Colonic mucosa (tissue), 4 donors: Measurements from ENCODE around the gene CNFN. TPM values are rescaled to one million over a fixed set of nuclear protein-coding genes. Genes with fewer than 3 reads are reported as not detected.
"Not testable (repeated sequence)": the region's sequence is repeated elsewhere in the genome, so short reads cannot be mapped to it uniquely, and the experiment has no call there.

ENCODE experiments used
- DNase-seq: peaks from one replicate; pipeline ENCODE4 v3.0.0-alpha.2; 2020
- H3K27ac ChIP-seq: fragments of 200-600 bp; one replicate; pipeline ENCODE4 v1.8.0; 2021
- H3K27me3 ChIP-seq: fragments of 200-600 bp; one replicate; pipeline ENCODE4 v1.8.0; 2021
- H3K36me3 ChIP-seq: fragments of 200-600 bp; one replicate; pipeline ENCODE4 v1.8.0; 2021
- H3K4me1 ChIP-seq: fragments of 200-600 bp; one replicate; pipeline ENCODE4 v1.8.0; 2021; ENCODE audit warnings: mild to moderate bottlenecking
- H3K4me3 ChIP-seq: fragments of 200-600 bp; one replicate; pipeline ENCODE4 v1.8.0; 2021
- H3K9ac ChIP-seq, 2 donors: one replicate each; pipeline ENCODE4 v1.7.0; 2013; ENCODE audit warnings: control low read depth in 2 of 2, low read depth in 2 of 2, low read length in 2 of 2
- H3K9me3 ChIP-seq: fragments of 200-600 bp; one replicate; pipeline ENCODE4 v1.8.0; 2021
- intact Hi-C: fragments of 100-400 bp; cut with DNase I; formaldehyde crosslinking; loops from one replicate; pipeline ENCODE4 v1.14.1; 2022
- total RNA-seq, 2 donors: library from RNA; stranded (reverse); fragmentation: NEBNext Ultra II Directional in 1 of 2; extraction: Animal tissue kit (Norgen Biotek cat#: 25700) in 1 of 2; gene quantifications; one replicate each; pipeline ENCODE4 v1.2.1, GENCODE V29; 2021
- TF ChIP-seq, protein P1 (sequence below): fragments of 200-600 bp; IDR thresholded peaks from one replicate; pipeline ENCODE4 v1.8.0; 2022; ENCODE audit warnings: antibody characterized with exemption, mild to moderate bottlenecking
- donor health status: healthy.
- donor health status: DM: no; HTN: no; CAD: no.
- donor health status: DM: no; HTN: no; CAD: no.

The CNFN gene
- total RNA-seq, 2 donors from 2014 or later = 4.7 to 5.5 TPM

GRCh38 chr19:42349378-42350107 is 40.6 kb downstream of the CNFN start:
- no peaks in the 10 kb centered on the region for H3K9me3 ChIP-seq
- intact Hi-C loops = no loop called here
- H3K36me3 ChIP-seq = no peaks in the 10 kb centered on the region
- H3K4me3 ChIP-seq = no peak overlapping the region
- no peak for DNase-seq
- TF ChIP-seq, protein P1, sequence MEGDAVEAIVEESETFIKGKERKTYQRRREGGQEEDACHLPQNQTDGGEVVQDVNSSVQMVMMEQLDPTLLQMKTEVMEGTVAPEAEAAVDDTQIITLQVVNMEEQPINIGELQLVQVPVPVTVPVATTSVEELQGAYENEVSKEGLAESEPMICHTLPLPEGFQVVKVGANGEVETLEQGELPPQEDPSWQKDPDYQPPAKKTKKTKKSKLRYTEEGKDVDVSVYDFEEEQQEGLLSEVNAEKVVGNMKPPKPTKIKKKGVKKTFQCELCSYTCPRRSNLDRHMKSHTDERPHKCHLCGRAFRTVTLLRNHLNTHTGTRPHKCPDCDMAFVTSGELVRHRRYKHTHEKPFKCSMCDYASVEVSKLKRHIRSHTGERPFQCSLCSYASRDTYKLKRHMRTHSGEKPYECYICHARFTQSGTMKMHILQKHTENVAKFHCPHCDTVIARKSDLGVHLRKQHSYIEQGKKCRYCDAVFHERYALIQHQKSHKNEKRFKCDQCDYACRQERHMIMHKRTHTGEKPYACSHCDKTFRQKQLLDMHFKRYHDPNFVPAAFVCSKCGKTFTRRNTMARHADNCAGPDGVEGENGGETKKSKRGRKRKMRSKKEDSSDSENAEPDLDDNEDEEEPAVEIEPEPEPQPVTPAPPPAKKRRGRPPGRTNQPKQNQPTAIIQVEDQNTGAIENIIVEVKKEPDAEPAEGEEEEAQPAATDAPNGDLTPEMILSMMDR = no peak
- no peaks in the 10 kb centered on the region for H3K27me3 ChIP-seq
- H3K4me1 ChIP-seq = no peaks in the 10 kb centered on the region
- H3K27ac ChIP-seq = no peak overlapping the region
- H3K9ac ChIP-seq = no peak overlapping the region

- H3K36me3 ChIP-seq = no peaks in the 10 kb centered on the region
- H3K27me3 ChIP-seq = no peaks in the 10 kb centered on the region
- no peak overlapping the region for H3K27ac ChIP-seq
- H3K9me3 ChIP-seq = no peaks in the 10 kb centered on the region
- intact Hi-C loops = no loop called here
- DNase-seq = no peak
- no peak overlapping the region for H3K4me3 ChIP-seq
- TF ChIP-seq, protein P1 = no peak
- no peak overlapping the region for H3K9ac ChIP-seq
- no peaks in the 10 kb centered on the region for H3K4me1 ChIP-seq
Observed at GRCh38 chr19:42348211-42348610, 41.9 kb downstream of the CNFN start.

- H3K4me1 ChIP-seq = no peaks in the 10 kb centered on the region
- no peaks in the 10 kb centered on the region for H3K27me3 ChIP-seq
- H3K36me3 ChIP-seq = no peaks in the 10 kb centered on the region
- no peak for DNase-seq
- no peak overlapping the region for H3K27ac ChIP-seq
- intact Hi-C loops = no loop called here
- no peak overlapping the region for H3K4me3 ChIP-seq
- no peaks in the 10 kb centered on the region for H3K9me3 ChIP-seq
- TF ChIP-seq, protein P1 = no peak
- H3K9ac ChIP-seq = no peak overlapping the region
Observed at GRCh38 chr19:42345191-42345812, 44.8 kb downstream of the CNFN start.

DNA sequence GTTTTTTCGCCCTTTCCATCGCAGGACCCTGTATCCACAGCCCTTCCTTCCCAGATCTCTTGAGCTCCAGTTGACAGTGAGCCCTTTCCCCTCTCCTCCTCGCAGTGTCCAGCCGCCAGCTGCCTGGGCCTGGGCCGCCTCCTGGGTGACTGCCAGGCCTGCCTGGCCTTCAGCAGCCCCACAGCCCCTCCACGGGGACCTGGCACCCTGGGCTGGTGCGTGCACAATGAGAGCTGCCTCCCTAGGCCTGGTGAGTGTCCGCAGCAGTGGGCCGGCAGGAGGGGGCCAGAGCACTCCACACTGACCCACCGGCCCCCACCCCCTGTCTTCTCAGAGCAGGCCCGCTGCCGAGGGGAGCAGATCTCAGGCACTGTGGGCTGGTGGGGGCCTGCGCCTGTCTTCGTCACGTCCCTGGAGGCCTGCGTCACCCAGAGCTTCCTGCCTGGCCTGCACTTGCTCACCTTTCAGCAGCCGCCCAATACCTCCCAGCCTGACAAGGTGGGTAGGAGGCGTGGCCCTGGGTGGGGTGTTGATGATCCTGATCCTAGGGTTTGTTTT is 45.7 kb downstream of the CNFN start:
- H3K9ac ChIP-seq = no peak overlapping the region
- intact Hi-C loops = no loop called here
- H3K27ac ChIP-seq = no peak overlapping the region
- no peaks in the 10 kb centered on the region for H3K4me1 ChIP-seq
- H3K36me3 ChIP-seq = no peaks in the 10 kb centered on the region
- TF ChIP-seq, protein P1 = no peak
- H3K27me3 ChIP-seq = no peaks in the 10 kb centered on the region
- no peak for DNase-seq
- no peak overlapping the region for H3K4me3 ChIP-seq
- H3K9me3 ChIP-seq = no peaks in the 10 kb centered on the region

DNA sequence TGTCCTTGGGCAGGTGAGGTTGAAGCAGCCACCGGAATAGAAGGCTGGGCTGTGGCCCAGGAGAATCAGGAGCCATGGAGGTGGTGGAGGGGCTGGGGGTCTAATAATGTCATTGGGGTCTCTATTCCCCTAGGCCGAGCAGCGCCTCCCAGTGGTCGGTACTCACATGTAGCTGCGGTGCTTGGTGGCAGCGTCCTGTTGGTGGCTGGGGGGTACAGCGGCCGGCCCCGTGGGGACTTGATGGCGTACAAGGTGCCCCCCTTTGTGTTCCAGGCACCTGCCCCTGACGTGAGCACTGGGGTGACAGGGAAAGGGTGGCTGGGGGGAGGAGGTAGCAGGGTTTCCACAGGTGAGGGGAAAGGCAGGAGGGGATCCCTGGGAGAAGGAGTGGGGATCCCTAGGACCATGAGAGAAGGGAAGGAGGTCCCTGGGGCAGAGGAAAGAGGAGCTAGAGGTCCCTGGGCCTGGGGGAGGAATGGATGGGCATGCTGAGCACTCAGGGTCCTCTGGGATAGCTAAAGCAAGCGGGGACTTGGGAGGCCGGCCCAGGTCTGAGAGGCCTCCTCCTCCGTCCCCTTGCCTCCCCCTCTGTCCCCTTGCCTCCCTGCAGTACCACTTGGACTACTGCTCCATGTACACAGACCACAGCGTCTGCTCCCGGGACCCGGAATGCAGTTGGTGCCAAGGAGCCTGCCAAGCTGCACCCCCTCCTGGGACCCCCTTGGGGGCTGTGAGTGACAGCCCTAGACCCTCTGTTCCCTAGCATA is 46.6 kb downstream of the CNFN start:
- DNase-seq = no peak
- H3K9ac ChIP-seq = no peak overlapping the region
- H3K27me3 ChIP-seq = no peaks in the 10 kb centered on the region
- intact Hi-C loops = no loop called here
- H3K4me3 ChIP-seq = no peak overlapping the region
- no peaks in the 10 kb centered on the region for H3K36me3 ChIP-seq
- TF ChIP-seq, protein P1 = no peak
- no peaks in the 10 kb centered on the region for H3K9me3 ChIP-seq
- H3K27ac ChIP-seq = no peak overlapping the region
- H3K4me1 ChIP-seq = no peaks in the 10 kb centered on the region

GRCh38 chr19:42339922-42340321 is 50.2 kb downstream of the CNFN start:
- H3K4me3 ChIP-seq, H3K9ac ChIP-seq, intact Hi-C loops, H3K36me3 ChIP-seq, H3K27ac ChIP-seq, H3K4me1 ChIP-seq, DNase-seq, H3K27me3 ChIP-seq, H3K9me3 ChIP-seq: not testable (repeated sequence)

DNA sequence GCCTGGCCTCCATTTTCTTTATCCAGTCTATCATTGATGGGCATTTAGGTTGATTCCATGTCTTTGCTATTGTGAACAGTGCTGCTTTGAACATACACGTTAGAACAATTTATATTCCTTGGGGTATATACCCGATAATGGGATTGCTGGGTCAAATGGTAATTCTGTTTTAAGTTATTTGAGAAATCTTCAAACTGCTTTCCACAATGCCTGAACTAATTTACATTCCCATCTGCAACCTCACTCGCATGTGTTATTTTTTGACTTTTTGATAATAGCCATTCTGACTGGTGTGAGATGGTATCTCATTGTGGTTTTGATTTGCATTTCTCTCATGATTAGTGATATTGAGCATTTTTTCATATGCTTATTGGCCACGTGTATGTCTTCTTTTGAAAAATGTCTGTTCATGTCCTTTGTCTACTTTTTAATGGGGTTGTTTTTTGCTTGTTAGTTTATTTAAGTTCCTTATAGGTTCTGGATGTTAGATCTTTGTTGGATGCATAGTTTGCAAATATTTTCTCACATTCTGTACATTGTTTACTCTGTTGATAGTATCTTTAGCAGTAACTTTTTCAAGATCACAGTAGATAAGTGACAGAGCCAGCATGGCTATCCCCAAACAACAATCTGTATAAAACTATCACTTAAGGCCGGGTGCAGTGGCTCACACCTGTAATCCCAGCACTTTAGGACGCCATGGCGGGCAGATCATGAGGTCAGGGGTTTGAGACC is 50.8 kb downstream of the CNFN start:
- H3K9me3 ChIP-seq, H3K27me3 ChIP-seq, intact Hi-C loops, H3K36me3 ChIP-seq, H3K4me1 ChIP-seq, H3K27ac ChIP-seq, H3K4me3 ChIP-seq, H3K9ac ChIP-seq, DNase-seq: not testable (repeated sequence)
